Hepatocyte (in vitro differentiated cells): ENCODE measurements around the gene MTMR10.

Experiments used
- EZH2 ChIP-seq: fragments of 200-600 bp; sonication (generic); IDR thresholded peaks from 2 replicates; pipeline ENCODE4 v1.6.1; 2016; ENCODE audit warnings: antibody characterized with exemption, mild to moderate bottlenecking, borderline replicate concordance
- EZH2phosphoT487 ChIP-seq: fragments of 200-600 bp; sonication (generic); IDR thresholded peaks from one replicate; pipeline ENCODE4 v1.6.1; 2018; ENCODE audit warnings: antibody characterized with exemption, mild to moderate bottlenecking, low read depth, moderate library complexity; ENCODE audit not compliant: unreplicated experiment, severe bottlenecking
- TF ChIP-seq, protein P1 (sequence below): fragments of 200-600 bp; sonication (generic); IDR thresholded peaks from 2 replicates; pipeline ENCODE4 v1.5.1; 2016; ENCODE audit warnings: antibody characterized with exemption, mild to moderate bottlenecking; ENCODE audit not compliant: poor library complexity

DNA sequence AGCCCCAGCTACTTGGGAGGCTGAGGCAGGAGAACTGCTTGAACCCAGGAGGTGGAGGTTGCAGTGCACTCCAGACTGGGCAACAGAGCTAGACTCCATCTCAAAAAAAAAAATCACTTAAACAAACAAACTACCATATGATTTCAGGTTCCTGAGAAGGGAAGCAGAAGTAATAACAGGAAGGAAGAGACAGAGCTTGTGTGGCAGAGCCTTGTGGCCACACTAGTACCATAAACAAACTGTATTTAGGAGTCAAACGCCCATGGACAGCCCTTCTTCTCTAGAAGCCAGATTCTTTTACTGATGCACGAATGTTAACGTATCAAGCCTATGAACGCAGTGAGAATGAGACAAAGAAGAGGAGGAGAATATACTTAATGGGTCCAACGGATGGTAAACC is 12.0 kb downstream of the MTMR10 start:
- TF ChIP-seq, protein P1, sequence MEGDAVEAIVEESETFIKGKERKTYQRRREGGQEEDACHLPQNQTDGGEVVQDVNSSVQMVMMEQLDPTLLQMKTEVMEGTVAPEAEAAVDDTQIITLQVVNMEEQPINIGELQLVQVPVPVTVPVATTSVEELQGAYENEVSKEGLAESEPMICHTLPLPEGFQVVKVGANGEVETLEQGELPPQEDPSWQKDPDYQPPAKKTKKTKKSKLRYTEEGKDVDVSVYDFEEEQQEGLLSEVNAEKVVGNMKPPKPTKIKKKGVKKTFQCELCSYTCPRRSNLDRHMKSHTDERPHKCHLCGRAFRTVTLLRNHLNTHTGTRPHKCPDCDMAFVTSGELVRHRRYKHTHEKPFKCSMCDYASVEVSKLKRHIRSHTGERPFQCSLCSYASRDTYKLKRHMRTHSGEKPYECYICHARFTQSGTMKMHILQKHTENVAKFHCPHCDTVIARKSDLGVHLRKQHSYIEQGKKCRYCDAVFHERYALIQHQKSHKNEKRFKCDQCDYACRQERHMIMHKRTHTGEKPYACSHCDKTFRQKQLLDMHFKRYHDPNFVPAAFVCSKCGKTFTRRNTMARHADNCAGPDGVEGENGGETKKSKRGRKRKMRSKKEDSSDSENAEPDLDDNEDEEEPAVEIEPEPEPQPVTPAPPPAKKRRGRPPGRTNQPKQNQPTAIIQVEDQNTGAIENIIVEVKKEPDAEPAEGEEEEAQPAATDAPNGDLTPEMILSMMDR, result no peak
- TF ChIP-seq EZH2, result no peak
- TF ChIP-seq EZH2phosphoT487, result no peak
